Thyroid gland (tissue), 4 donors: ENCODE results near the gene ADCY7.

ENCODE experiments used
- POLR2A ChIP-seq, 2 donors: fragments of 450-650 bp; IDR thresholded peaks; one replicate each; pipeline ENCODE4 v1.6.1; 2017; ENCODE audit warnings: antibody characterized with exemption in 2 of 2, mild to moderate bottlenecking in 2 of 2, moderate library complexity in 1 of 2
- TF ChIP-seq, protein P1 (sequence below), 6 experiments: fragments of 200-600 bp in 3 of 6; fragments of 450-650 bp in 3 of 6; sonication (generic) in 3 of 6; IDR thresholded peaks; one replicate each; pipeline ENCODE4 v1.5.1; 2016 to 2019; ENCODE audit warnings: antibody characterized with exemption in 6 of 6, mild to moderate bottlenecking in 2 of 6, inconsistent platforms in 1 of 6, moderate library complexity in 1 of 6

DNA sequence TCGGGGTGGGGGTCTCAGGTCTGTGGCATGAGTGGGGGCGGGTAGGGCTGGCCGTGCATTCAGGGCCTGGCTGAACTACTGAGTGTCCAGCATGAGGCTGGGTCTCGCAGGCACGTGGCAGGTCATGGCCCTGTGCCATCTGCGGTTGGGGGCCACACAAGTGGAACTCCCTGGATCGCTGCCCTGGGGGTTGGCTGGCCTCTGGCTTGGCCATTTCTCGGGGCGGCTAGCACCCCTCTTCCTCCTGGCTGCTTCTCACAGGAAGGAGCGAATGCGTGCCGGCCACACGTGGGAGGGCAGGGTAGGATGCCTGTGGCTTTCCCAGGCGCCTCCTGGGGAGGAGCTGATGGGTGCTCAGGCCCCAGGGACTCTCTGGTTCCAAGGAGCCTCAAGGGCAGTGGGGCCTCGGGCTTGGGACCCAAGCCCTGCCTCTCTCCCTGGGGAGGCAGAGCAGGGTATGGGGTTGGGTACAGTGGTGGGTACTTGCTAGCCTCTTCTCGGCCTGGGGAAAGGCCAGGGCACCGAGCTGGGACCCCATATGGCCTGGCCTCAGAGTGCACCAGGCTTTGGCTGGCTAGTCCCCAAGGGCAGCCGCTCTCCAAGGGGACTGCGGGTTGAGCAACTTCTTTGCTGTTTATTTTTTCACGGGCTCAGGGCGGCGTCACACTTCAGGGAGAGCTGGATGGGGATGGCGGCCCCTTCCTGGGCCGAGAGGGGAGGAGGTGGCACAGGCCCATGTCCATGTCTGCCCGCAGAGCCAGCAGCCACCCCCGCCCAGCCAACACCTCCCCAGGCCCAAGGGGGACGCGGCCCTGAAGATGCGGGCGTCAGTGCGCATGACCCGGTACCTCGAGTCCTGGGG lies 37.5 kb downstream of the ADCY7 start:
- TF ChIP-seq, protein P1, sequence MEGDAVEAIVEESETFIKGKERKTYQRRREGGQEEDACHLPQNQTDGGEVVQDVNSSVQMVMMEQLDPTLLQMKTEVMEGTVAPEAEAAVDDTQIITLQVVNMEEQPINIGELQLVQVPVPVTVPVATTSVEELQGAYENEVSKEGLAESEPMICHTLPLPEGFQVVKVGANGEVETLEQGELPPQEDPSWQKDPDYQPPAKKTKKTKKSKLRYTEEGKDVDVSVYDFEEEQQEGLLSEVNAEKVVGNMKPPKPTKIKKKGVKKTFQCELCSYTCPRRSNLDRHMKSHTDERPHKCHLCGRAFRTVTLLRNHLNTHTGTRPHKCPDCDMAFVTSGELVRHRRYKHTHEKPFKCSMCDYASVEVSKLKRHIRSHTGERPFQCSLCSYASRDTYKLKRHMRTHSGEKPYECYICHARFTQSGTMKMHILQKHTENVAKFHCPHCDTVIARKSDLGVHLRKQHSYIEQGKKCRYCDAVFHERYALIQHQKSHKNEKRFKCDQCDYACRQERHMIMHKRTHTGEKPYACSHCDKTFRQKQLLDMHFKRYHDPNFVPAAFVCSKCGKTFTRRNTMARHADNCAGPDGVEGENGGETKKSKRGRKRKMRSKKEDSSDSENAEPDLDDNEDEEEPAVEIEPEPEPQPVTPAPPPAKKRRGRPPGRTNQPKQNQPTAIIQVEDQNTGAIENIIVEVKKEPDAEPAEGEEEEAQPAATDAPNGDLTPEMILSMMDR (IDR thresholded peaks at IDR 0.05), result no peak
- TF ChIP-seq POLR2A (IDR thresholded peaks at IDR 0.05), result no peak
